NCI-H2196 treated with DMSO at 0.1 percent for 48 hours (cell line): ENCODE data around the gene TP53TG5.
"Not testable (repeated sequence)": the region's sequence is repeated elsewhere in the genome, so short reads cannot be mapped to it uniquely, and the experiment has no call there.

ENCODE experiments used
- DNase-seq: peaks from one replicate; lab custom pipeline; 2025; ENCODE audit not compliant: unreplicated experiment; lab: John Stamatoyannopoulos, UW

The TP53TG5 gene

DNA sequence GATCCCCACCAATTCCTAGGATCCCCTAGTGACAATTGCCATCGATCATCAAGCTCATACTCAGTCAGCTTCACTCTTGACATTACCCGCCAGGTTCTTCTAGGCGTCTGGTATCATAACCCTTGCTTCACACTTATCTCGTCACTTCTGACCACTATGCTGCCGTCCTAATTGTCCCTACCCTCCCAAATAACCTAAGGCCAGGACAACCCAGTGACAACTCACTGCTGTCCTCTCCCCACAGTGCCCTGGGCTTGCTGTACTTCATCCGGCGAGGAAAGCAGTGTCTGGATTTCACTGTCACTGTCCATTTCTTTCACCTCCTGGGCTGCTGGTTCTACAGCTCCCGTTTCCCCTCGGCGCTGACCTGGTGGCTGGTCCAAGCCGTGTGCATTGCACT lies 11.5 kb downstream of the TP53TG5 start:
- no peak for DNase-seq

DNA sequence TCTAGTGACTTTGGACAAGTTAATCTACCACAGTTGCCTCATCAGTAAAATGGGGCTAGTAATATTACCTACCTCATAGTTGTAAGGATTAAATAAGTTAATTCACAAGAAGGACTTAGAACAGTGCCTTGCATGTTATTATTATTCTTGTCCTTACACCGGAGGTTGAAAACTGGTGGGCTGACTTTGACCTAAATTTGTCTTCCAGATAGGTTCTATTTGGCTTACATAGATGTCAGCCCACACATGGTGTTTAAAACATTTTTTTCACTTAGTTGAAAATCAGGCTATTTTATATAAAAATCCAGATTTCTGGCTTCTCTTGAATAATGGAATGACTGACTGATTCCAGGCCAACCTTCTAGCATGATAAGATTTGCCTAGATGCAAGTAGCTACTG lies 11.9 kb downstream of the TP53TG5 start:
- DNase-seq, result no peak

DNA sequence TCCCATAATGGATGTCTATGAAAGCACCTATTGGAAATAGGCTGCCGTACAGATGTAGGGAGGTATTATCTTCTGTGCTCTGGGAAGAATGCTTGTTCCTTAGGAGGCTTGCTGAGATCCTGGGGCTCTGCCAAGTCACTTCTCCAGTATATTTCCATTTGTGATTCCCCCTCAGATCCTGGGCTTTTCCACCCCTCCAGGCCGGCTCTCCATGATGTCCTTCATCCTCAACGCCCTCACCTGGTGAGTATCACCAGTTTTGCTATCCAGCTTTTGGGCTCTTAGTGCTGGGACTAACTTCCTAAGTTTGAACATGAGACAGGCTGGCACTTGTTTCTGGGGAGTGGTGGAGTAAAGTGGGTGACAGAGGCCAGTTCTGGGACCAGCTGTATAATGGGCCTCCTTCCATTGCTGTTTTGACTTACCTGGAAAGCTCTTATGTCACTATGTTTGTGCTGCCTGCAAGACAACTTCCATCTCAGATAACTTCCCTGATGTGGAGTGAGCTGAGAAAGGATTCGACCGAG lies 12.6 kb downstream of the TP53TG5 start:
- no peak for DNase-seq

DNA sequence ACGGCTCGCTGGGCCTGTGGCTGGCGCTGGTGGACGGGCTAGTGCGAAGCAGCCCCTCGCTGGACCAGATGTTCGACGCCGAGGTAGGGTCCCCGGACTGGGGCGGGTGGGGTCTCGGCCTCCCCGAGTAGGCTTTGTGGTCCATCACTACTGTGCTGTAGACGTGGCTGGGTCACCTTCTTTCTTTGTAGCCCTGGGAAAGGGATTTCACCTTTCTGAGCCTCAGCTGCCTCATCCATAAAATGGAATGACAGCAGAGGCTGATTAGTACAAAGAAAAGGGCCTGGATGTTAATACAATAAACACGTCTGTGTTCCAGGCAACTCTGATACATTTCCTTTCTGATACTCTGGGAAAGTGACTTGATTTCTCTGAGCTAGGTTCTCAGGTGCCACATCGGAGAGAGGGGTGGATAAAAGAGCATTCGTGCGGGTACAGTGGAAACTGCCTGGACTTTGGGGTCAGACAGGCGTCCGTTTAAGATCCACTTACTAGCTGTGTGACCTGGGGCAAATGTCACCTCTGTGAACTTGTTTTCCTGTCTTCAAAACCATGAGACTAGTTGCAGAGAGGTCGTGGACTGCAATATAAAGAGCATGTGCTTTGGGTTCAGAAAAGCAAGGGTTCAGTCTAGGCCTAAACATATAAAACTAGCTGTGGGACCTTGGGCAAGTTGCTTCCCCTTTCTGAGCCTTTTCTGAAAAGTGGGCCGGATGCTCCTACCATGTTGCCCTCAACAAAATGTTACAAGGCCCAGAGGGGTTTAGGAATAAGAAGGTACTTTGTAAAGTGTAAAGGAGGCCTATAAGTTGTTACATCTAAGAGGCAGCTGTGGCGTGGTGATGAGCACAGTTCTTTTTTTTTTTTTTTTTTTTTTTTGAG lies 14.3 kb downstream of the TP53TG5 start:
- DNase-seq, result no peak

DNA sequence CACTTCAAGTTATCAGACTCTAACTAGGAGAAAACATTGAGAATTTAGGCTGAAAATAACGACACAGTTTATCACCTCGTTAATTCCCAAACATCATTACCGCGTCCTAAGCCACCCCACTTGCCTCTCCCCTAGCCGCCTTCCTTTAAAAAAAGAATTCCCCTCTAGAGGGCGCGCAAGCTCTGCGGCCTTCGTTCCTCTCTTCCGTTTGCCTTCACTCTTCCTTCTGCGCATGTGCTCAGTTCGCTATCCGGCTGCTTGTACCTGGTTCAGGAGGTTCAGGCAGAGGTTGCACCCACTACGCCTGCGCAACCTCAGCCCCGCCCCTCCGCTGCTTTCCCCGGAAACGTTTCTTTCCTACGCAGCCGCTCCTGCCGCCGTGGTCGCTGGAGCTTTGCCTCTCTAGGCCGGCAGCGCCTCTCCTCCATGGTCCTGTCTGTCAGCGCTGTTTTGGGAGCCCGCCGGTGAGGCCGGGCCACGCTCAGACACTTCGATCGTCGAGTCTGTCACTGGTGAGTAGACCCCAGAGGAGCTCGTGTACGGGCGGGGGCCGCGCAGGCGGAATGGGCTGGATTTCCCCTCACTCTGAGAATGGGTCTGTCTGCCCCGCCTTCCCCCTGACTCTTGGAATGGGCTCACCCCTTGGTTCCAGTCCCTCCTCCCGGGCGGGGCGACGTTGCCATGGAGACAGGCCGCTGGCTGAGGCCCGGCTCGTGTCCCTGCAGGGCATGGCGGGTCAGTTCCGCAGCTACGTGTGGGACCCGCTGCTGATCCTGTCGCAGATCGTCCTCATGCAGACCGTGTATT lies 15.1 kb downstream of the TP53TG5 start, which contains the start of gene SYS1:
SYS1 (plus strand) TSS at position 353 of the 807 bp plus-strand sequence; CDS start at position 729, 376 bp downstream.
- DNase-seq, result peak; percentile 96

DNA sequence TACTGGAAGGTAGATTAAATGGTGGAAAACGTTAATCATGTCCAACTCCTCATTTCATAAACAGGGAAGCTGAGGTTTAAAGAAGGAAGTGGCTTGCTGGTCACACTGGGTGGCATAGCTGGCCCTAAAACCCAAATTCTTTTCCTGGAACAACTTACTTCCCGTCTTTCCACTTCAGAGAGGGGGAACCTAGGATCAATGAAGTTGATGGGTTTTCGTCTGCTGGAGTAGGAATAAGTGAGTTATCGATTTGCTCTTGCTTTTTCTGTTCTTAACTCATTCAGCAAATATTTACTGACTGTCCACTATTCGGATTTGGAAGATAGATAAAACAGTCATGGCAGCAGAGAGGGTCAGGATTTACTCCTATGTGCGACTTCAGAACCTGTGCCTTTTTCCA lies 16.3 kb downstream of the TP53TG5 start:
- DNase-seq, result no peak

DNA sequence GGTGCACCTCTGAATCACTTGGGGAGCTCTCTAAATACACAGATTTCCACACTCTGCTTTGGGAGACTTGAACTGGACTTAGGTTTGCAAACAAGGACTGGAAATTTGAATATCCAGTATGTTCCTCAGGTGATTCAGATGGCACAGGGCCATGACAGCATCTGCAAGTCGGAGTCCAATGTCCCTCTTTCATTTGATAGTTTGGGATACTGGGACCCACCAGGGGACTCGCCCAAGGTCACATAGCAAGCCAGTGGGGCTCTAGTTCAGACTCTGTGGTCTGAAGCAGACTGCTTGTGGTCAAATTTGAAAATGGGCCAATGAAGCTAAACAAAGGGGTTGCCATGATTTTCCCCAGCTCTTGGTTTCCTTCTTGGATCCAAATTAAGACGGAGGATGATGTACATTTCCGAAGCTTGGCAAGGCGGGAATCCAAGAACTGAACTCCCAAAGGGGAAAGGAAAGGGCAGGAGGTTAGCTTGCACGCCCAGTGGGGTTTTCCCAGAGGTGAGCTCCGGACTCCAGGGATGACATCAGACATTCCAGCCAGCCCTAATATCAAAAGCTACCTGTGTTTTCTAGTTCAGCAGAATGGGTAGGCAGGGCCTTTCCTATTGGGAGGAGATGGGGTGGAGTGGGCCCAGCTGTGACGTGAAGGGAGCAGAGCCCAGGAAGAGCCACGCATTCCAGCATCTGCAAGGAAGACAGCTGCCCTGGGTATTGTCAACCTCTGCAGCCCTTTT lies 18.5 kb downstream of the TP53TG5 start:
- no peak for DNase-seq

DNA sequence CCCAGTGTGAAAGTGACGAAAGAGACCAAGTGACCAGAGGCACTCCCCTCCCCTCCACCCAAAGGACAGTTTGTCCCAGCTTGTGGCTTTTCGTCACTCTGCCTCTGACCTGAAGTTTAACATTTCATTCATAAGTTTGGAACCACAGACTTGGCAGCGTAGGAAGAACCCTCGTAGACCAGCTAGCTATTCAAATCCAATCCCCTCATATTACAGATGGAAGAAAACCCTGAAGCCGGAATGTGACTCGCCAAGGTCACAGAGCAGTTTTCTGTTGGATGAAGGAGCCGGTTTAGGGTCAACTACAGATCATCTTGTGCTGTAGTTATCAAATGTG lies 19.1 kb downstream of the TP53TG5 start:
- no peak for DNase-seq

DNA sequence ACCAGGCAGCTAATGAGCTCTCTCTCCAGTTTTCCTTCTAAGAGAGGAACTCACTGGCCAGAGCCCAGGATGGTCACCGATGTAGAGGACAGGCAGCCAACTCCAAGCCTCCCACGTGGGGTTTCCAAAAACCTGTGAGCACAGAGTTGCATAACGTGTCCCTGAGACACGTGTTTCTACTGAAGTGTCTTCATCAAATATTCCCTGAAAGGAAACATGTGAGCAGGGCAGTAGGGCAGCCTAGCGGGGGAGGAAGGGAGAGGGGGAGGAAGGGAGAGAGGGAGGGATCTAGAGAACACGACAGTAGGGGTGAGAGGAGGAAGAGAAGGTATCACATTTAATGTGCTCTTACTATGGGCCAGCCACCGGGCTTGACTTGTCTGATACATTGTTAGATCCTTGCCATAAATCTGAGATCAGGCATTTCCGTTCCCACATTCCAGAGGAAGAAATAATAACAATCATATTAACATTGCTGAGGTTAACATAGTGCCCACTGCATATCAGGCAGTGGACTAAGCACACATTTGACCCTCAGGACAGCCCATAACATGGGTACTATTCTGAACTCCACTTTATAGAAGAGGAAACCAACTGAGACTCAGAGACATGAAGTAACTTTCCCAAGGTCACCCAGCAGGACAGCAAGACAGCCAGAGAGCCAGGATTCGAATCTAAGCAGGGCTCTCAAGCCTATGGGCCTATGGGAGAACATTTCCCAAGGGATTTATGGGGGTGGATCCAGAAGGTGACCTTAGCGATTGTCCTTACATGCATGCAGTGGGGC lies 19.6 kb downstream of the TP53TG5 start:
- no peak for DNase-seq

DNA sequence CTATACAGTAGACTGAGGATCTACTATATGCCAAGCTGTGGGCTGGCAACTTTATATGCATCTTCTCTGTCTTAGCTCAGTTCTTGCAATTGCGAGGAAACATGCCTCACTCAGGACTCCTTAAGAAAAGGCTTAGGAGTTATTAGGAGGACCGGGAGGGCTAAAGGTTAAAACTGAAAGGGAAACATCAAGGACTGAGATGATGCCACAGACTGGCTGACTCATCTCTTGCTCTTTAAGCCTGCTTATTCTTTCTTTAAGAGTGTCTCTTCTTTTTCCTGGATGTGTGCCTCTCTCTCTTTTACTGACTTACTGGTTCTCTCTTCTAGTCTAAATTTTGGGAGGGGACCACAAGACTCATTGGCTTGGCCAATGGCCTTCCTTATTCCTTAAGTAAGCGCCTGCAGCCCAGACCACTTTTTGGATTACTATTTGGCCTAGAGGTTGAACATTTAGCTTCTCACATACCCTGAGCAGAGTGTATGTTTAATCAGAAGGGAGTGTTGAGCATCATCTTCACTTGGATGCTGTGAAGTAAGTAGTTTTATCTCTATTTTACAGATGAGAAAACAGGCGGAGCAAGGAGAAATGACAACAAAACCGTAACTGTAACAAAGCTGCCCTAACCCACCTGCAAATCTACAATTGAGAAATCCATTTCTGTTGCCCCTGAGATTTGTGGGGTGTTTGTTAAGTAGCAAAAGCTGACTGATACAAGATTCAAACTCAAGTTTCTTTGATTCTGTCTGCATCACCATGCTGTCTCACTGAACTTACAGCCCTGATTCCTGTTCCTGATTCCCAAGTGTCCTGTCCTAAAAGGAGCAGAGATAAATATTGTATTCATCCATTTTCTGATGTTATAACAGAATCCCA lies 22.7 kb downstream of the TP53TG5 start:
- DNase-seq, result no peak

DNA sequence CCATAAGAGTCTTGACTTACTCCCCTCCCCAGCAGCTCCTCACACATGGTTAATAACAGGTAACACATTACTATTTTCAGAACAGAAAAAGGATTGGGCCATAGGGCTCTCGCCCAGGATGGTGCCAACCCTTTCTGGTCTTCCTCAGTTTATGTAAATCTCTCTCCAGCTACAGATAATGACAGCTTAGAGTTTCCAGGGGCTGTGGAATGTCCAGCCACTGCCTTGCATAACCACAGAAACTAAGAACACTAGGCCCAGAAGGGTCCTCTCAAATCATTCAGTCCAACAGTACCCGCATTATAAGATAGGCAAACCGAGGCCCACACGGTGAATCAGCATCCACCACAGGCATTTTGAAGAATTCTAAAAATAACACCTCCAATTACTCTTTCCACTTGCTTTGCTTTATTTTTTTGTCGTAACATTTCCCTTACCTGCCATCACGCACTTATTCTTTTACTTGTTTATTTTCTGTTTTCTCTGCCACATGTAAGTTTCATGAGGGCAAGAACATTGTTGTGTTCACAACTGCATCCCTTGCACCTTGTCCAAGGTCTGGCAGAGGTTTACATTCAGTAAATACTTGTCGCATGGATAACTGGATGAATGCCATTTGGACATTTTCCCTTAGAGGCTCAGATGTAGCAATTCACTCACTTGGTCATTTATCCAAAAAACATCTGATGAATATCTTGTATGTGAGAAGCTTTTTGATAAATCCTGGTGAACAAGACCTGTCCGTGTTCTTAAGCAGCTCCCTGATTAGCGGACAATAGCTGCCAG lies 23.5 kb downstream of the TP53TG5 start:
- DNase-seq, result no peak

DNA sequence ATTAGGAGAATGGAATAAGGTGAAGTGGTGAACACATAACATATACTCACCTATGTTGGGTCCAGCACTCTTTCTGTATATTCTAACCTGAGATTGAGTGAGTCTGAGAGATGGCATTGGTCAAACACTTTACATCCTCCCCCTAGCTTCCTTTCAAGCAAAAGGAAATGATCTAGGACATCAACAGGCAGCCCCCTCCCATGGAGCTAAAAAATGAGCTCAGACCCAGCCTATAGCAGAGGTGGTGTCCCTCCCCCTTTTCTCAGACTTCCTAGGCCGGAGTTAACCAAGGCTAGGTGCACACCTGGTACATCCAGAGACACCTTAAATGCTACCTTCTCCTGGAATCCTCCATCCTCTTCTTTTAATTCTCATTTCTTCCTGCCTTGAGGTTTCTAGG lies 24.4 kb downstream of the TP53TG5 start:
- DNase-seq, result no peak

DNA sequence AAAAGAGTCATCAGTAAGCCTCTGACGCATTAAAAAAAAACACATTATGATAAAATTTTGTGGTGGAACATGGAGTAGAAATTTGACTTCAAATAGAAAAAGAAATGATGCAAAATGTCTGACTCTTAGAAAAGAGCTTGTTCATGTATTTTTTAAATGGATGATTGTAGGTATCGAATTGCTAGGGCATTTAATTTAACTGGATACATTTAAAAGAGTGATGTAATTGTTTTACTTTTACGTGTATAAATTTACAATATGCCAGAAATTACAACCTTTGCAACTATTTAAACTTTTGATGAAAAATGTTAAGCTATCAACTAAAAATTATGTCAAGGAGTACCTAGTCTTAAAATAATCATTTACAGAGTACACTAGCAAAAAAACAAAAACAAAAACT lies 25.4 kb downstream of the TP53TG5 start:
- no peak for DNase-seq

DNA sequence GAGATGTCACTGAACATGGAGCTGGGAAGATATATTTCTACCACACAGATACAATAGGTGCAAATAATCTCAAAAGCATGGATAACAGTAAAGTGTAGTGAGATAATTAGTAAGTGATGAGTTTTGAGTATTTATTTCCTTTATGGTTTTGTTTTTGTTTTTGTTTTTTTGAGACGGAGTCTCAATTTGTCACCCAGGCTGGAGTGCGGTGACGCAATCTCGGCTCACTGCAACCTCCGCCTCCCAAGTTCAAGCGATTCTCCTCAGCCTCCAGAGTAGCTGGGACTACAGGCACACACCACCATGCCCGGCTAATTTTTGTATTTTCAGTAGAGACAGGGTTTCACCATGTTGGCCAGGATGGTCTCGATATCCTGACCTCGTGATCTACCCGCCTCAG lies 27.3 kb downstream of the TP53TG5 start:
- not testable (repeated sequence) for DNase-seq

DNA sequence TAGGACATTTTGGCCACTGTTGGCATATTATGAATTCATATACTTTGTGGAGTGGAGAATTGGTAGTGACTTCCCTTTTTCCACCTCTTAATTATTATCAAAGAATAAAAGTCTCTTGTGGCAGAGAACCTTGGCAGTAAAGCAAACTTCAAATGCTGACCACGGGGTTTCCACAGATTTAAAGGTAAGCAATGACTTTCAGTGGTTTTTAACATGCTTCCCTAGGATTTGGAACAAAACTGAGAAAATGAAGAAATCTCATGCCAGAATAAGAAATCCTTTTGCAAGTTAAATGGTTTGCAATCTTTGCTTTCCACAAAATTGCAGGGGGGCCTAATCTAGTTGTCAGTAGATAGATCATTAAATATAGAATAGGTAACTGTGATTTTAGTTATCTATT lies 27.9 kb downstream of the TP53TG5 start:
- no peak for DNase-seq

DNA sequence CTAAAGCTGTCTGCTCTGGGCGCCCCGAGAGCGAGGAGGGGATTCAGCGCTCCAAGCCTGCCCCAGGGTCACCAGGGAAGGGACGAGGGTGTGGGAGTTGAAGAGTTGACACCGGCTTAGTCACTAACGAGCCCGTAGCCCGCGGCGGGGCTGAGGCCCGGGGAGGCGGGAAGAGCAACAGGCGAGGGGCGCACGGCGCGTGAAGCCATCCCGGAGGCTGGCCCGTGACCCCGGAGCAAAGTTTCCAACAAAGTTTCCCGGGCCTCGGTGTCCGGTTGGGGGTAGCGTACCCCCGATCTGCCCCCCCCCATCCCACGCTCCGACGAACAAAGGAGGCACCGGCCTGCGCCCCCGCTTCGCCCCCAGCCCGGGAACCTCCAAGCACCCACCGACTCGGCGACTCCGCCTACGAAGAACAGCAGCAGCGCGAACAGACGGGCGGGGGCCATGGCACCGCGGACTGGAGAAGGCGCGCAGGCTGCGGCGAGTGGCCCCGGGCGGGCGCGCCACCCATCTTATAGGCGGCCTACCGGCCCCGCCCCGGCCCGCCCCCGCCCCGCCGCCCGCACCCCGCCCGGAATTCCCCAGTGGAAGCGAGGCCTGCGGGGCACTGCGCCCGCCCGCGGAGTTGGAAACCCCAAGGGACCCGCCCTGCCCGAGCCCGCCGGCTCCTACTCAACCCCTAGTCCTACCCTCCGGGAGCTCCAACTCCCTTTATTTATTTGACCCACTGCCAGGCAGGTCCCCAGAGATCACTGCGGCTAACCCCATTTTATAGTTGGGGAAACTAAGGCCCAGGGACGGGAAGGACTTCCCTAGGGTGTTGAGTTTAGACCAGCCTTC lies 30.0 kb downstream of the TP53TG5 start, which contains the start of gene SDC4:
SDC4 (minus strand) TSS at position 489 of the 843 bp plus-strand sequence; CDS start at position 449, 40 bp downstream.
- peak; percentile 34 for DNase-seq

DNA sequence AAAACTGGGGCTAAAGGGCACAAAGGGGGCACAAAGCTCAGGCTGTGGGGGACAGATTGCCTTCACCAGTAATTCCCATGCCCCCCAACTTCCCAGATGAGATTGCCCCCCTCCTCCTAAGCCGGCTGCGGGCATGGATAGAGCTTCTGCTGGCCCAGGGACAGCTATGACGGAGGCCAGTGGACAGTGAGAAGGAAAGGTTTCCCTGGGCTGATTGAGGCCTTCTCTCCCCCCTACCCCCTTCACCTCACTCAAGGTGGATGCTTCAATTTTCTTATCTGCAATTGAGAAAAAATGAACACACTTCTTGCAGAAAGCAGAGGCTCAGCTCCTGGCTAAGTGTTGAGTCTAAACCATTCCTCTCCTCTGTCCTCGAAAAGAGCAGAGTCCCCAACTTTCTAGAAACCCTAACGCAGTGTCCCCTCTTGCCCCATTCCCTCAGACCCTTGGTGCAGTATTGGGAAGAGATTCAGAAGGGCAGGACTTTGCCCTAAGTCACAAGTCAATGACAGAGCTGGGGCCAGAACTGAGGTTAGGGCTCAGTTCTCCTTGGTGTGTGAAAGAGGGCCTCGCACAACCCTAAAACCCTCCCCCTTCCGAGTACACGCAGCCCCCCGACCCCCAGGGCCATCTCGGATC lies 30.7 kb downstream of the TP53TG5 start:
- no peak for DNase-seq
